ENCODE measurements around the gene TMEM231.
"Not testable (repeated sequence)": the region's sequence is repeated elsewhere in the genome, so short reads cannot be mapped to it uniquely, and the experiment has no call there.

TMEM231 gene, protein sequence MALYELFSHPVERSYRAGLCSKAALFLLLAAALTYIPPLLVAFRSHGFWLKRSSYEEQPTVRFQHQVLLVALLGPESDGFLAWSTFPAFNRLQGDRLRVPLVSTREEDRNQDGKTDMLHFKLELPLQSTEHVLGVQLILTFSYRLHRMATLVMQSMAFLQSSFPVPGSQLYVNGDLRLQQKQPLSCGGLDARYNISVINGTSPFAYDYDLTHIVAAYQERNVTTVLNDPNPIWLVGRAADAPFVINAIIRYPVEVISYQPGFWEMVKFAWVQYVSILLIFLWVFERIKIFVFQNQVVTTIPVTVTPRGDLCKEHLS

DNA sequence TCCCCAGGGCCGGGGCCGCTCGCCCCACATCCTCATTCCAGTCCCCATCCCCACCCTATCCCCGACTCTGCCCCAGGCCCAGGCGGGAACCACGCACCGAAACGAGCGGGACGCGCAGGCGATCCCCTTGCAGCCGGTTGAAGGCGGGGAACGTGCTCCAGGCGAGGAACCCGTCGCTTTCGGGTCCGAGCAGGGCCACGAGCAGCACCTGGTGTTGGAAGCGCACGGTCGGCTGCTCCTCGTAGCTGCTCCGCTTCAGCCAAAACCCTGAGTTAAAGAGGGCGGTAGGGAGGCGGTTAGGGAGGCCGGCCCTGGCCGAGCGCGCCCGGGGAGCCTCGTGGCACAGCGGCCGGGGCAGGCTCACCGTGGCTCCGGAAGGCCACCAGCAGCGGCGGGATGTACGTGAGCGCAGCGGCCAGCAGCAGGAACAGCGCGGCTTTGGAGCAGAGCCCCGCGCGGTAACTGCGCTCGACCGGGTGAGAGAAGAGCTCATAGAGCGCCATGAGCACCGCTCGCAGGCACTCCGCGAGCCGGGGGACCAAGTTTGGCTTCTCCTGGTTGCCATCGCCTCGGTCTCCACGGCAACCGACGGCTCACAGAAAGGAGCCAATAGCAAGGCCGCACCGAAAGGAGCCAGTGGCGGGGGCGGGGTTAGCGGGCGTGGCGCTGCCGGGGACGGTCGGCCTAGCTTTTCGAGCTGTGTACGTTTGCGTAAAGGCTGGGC, at the start of gene TMEM231:
Gene TMEM231, minus strand, starts transcription at position 546 of the 724 bp plus-strand sequence. Its CDS starts 43 bp downstream, at position 503.
- Histone ChIP-seq H3K27me3 (ENCODE audit: control insufficient read depth, insufficient read depth, low read length) (peaks cover 4% of the 10 kb centered on the region), H3K4me1 (ENCODE audit: control insufficient read depth, insufficient read depth, low read length) (peaks cover 7% of the 10 kb centered on the region), H3K9ac (ENCODE audit: low read depth, low read length) (no peak within 1 kb of the TSS), H3K4me3 (ENCODE audit: low read depth, low read length) (peak within 1 kb of the TSS; percentile 85), H3K36me3 (ENCODE audit: control insufficient read depth, insufficient read depth, low read length) (no peaks in the 10 kb centered on the region), H3K9me3 (ENCODE audit: control insufficient read depth, insufficient read depth, low read length) (no peaks in the 10 kb centered on the region)

DNA sequence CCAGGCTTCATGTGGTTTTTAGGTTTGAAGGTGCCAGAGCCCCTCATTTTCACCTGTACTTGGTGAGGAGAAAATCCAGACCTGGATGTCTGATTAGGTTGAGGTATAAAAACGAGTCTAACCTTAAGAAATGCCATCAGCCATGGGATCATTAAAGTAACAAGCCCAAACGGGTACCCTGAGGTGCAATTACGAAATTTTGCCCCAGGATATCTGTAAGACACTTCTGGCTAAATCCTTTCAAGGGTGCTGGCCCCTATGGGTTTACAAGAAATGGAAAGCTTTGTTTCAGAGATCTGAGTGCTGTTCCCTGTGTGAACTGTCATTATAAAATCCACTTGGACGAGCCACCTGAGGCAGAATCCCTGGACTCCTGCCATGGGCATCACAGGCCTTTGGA, 47.2 kb upstream of the TMEM231 start:
- Histone ChIP-seq H3K4me1 (ENCODE audit: control insufficient read depth, insufficient read depth, low read length) (no peaks in the 10 kb centered on the region), H3K9ac (ENCODE audit: low read depth, low read length) (no peak overlapping the region), H3K27me3 (ENCODE audit: control insufficient read depth, insufficient read depth, low read length) (no peaks in the 10 kb centered on the region), H3K4me3 (ENCODE audit: low read depth, low read length) (no peak overlapping the region), H3K9me3 (ENCODE audit: control insufficient read depth, insufficient read depth, low read length) (no peaks in the 10 kb centered on the region), H3K36me3 (ENCODE audit: control insufficient read depth, insufficient read depth, low read length) (peaks cover 22% of the 10 kb centered on the region)

GRCh38 chr16:75599452-75600277, 43.6 kb upstream of the TMEM231 start:
- Histone ChIP-seq H3K9me3 (ENCODE audit: control insufficient read depth, insufficient read depth, low read length) (no peaks in the 10 kb centered on the region), H3K36me3 (ENCODE audit: control insufficient read depth, insufficient read depth, low read length) (peaks cover 17% of the 10 kb centered on the region), H3K9ac (ENCODE audit: low read depth, low read length) (no peak overlapping the region), H3K4me3 (ENCODE audit: low read depth, low read length) (no peak overlapping the region), H3K4me1 (ENCODE audit: control insufficient read depth, insufficient read depth, low read length) (peaks cover 6% of the 10 kb centered on the region), H3K27me3 (ENCODE audit: control insufficient read depth, insufficient read depth, low read length) (no peaks in the 10 kb centered on the region)

GRCh38 chr16:75593825-75594820, 38.1 kb upstream of the TMEM231 start:
- no peaks in the 10 kb centered on the region for H3K36me3 ChIP-seq (ENCODE audit: control insufficient read depth, insufficient read depth, low read length)
- H3K9ac ChIP-seq (ENCODE audit: low read depth, low read length): no peak overlapping the region
- H3K9me3 ChIP-seq (ENCODE audit: control insufficient read depth, insufficient read depth, low read length): no peaks in the 10 kb centered on the region
- H3K4me1 ChIP-seq (ENCODE audit: control insufficient read depth, insufficient read depth, low read length): peaks cover 26% of the 10 kb centered on the region
- H3K27me3 ChIP-seq (ENCODE audit: control insufficient read depth, insufficient read depth, low read length): no peaks in the 10 kb centered on the region
- peak overlapping the region; percentile 38 for H3K4me3 ChIP-seq (ENCODE audit: low read depth, low read length)

- H3K27me3 ChIP-seq (ENCODE audit: control insufficient read depth, insufficient read depth, low read length): no peaks in the 10 kb centered on the region
- H3K4me3 ChIP-seq (ENCODE audit: low read depth, low read length): no peak overlapping the region
- peaks cover 26% of the 10 kb centered on the region for H3K4me1 ChIP-seq (ENCODE audit: control insufficient read depth, insufficient read depth, low read length)
- H3K36me3 ChIP-seq (ENCODE audit: control insufficient read depth, insufficient read depth, low read length): no peaks in the 10 kb centered on the region
- no peak overlapping the region for H3K9ac ChIP-seq (ENCODE audit: low read depth, low read length)
- H3K9me3 ChIP-seq (ENCODE audit: control insufficient read depth, insufficient read depth, low read length): no peaks in the 10 kb centered on the region
Measured at GRCh38 chr16:75593308-75593707, 37.3 kb upstream of the TMEM231 start.

GRCh38 chr16:75591927-75592326, 35.9 kb upstream of the TMEM231 start:
- not testable (repeated sequence) for H3K27me3 ChIP-seq (ENCODE audit: control insufficient read depth, insufficient read depth, low read length); H3K9ac ChIP-seq (ENCODE audit: low read depth, low read length); H3K36me3 ChIP-seq (ENCODE audit: control insufficient read depth, insufficient read depth, low read length); H3K9me3 ChIP-seq (ENCODE audit: control insufficient read depth, insufficient read depth, low read length); H3K4me3 ChIP-seq (ENCODE audit: low read depth, low read length)
- H3K4me1 ChIP-seq (ENCODE audit: control insufficient read depth, insufficient read depth, low read length): peaks cover 26% of the 10 kb centered on the region

- Histone ChIP-seq H3K9me3 (ENCODE audit: control insufficient read depth, insufficient read depth, low read length) (no peaks in the 10 kb centered on the region), H3K36me3 (ENCODE audit: control insufficient read depth, insufficient read depth, low read length) (no peaks in the 10 kb centered on the region), H3K4me1 (ENCODE audit: control insufficient read depth, insufficient read depth, low read length) (peaks cover 26% of the 10 kb centered on the region), H3K27me3 (ENCODE audit: control insufficient read depth, insufficient read depth, low read length) (no peaks in the 10 kb centered on the region), H3K4me3 (ENCODE audit: low read depth, low read length) (no peak overlapping the region), H3K9ac (ENCODE audit: low read depth, low read length) (no peak overlapping the region)
Measured at GRCh38 chr16:75590920-75591843, 35.1 kb upstream of the TMEM231 start.

DNA sequence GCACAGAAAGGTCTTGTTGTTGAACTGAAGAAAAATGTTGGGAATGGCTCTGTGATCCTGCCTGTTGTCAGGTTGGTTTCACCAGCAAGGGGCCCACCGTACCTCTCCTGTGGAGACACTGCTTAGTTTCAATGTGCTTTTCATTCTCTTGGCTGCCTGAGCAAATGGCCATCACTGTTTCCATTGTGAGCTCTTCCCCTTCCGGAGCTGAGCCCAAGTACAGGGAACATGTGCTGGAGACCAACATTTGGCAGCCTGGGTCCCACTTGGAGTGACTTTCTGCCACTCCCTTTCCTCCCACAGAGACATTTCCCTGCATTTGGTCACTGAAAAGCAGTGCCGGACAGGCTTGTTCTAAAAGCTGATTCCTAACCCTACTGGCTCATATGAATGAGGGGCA, 33.3 kb upstream of the TMEM231 start:
- Histone ChIP-seq H3K27me3 (ENCODE audit: control insufficient read depth, insufficient read depth, low read length) (no peaks in the 10 kb centered on the region), H3K4me3 (ENCODE audit: low read depth, low read length) (no peak overlapping the region), H3K36me3 (ENCODE audit: control insufficient read depth, insufficient read depth, low read length) (no peaks in the 10 kb centered on the region), H3K4me1 (ENCODE audit: control insufficient read depth, insufficient read depth, low read length) (peaks cover 16% of the 10 kb centered on the region), H3K9me3 (ENCODE audit: control insufficient read depth, insufficient read depth, low read length) (no peaks in the 10 kb centered on the region), H3K9ac (ENCODE audit: low read depth, low read length) (no peak overlapping the region)

- Histone ChIP-seq H3K4me1 (ENCODE audit: control insufficient read depth, insufficient read depth, low read length) (peaks cover 14% of the 10 kb centered on the region), H3K4me3 (ENCODE audit: low read depth, low read length) (no peak overlapping the region)
Measured at GRCh38 chr16:75588716-75589115, 32.7 kb upstream of the TMEM231 start.

GRCh38 chr16:75584108-75584507, 28.1 kb upstream of the TMEM231 start:
- H3K9ac ChIP-seq (ENCODE audit: low read depth, low read length): no peak overlapping the region
- no peak overlapping the region for H3K4me3 ChIP-seq (ENCODE audit: low read depth, low read length)
- no peaks in the 10 kb centered on the region for H3K4me1 ChIP-seq (ENCODE audit: control insufficient read depth, insufficient read depth, low read length)
- H3K36me3 ChIP-seq (ENCODE audit: control insufficient read depth, insufficient read depth, low read length): peaks cover under 1% of the 10 kb centered on the region
- H3K9me3 ChIP-seq (ENCODE audit: control insufficient read depth, insufficient read depth, low read length): no peaks in the 10 kb centered on the region
- H3K27me3 ChIP-seq (ENCODE audit: control insufficient read depth, insufficient read depth, low read length): no peaks in the 10 kb centered on the region

More at GRCh38 chr16:75588716-75589115, 32.7 kb upstream of the TMEM231 start:
- Histone ChIP-seq H3K9ac (ENCODE audit: low read depth, low read length) (no peak overlapping the region), H3K9me3 (ENCODE audit: control insufficient read depth, insufficient read depth, low read length) (no peaks in the 10 kb centered on the region), H3K27me3 (ENCODE audit: control insufficient read depth, insufficient read depth, low read length) (no peaks in the 10 kb centered on the region), H3K36me3 (ENCODE audit: control insufficient read depth, insufficient read depth, low read length) (no peaks in the 10 kb centered on the region)
